ENCODE data around the gene JAK2. TPM values are rescaled to one million over a fixed set of nuclear protein-coding genes. Genes with fewer than 3 reads are reported as not detected.
"Not testable (repeated sequence)": the region's sequence is repeated elsewhere in the genome, so short reads cannot be mapped to it uniquely, and the experiment has no call there.

Gene JAK2
- total RNA-seq, 4 donors from 2014 or later, result 11.1 to 18.9 (median 11.9) TPM

DNA sequence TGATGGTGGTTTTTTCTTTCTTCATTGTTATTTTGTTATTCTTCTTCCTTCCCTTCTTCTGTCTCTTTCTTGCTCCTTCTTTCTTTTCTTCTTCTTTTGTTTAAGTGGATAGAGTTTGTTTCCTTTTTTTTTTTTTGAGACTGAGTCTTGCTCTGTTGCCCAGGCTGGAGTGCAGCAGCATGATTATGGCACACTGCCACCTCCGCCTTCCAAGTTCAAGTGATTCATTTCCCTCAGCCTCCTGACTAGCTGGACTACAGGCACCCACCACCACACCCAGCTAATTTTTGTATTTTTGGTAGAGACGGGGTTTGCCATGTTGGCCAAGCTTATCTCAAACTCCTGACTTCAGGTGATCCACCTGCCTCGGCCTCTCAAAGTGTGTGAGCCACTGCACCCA, 40.3 kb downstream of the JAK2 start:
- TF ChIP-seq, protein P1, sequence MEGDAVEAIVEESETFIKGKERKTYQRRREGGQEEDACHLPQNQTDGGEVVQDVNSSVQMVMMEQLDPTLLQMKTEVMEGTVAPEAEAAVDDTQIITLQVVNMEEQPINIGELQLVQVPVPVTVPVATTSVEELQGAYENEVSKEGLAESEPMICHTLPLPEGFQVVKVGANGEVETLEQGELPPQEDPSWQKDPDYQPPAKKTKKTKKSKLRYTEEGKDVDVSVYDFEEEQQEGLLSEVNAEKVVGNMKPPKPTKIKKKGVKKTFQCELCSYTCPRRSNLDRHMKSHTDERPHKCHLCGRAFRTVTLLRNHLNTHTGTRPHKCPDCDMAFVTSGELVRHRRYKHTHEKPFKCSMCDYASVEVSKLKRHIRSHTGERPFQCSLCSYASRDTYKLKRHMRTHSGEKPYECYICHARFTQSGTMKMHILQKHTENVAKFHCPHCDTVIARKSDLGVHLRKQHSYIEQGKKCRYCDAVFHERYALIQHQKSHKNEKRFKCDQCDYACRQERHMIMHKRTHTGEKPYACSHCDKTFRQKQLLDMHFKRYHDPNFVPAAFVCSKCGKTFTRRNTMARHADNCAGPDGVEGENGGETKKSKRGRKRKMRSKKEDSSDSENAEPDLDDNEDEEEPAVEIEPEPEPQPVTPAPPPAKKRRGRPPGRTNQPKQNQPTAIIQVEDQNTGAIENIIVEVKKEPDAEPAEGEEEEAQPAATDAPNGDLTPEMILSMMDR (IDR thresholded peaks at IDR 0.05), result no peak
- TF ChIP-seq POLR2A (IDR thresholded peaks at IDR 0.05), result no peak

DNA sequence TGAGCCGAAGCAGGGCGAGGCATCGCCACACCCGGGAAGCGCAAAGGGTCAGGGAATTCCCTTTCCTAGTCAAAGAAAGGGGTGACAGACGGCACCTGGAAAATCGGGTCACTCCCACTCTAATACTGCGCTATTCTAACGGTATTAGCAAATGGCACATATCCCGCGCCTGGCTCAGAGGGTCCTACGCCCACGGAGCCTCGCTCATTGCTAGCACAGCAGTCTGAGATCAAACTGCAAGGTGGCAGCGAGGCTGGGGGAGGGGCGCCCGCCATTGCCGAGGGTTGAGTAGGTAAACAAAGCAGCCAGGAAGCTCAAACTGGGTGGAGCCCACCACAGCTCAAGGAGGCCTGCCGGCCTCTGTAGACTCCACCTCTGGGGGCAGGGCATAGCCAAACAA, 46.9 kb downstream of the JAK2 start:
- not testable (repeated sequence) for DNase-seq

More for the DNA sequence above, 40.3 kb downstream of the JAK2 start:
- Histone ChIP-seq H3K4me3 (no peak overlapping the region), H3K36me3 (peaks cover 0 to 81% (median 7%) of the 10 kb centered on the region in 3 donors), H3K27ac (no peak overlapping the region), H3K27me3 (no peaks in the 10 kb centered on the region), H3K4me1 (no peaks in the 10 kb centered on the region), H3K9me3 (no peaks in the 10 kb centered on the region)
- WGBS, 2 donors, result 87 to 98% methylated on average over 3 of the region's 3 CpGs
- no peak for DNase-seq
- intact Hi-C loops (cut with DNase I), result no loop called here

DNA sequence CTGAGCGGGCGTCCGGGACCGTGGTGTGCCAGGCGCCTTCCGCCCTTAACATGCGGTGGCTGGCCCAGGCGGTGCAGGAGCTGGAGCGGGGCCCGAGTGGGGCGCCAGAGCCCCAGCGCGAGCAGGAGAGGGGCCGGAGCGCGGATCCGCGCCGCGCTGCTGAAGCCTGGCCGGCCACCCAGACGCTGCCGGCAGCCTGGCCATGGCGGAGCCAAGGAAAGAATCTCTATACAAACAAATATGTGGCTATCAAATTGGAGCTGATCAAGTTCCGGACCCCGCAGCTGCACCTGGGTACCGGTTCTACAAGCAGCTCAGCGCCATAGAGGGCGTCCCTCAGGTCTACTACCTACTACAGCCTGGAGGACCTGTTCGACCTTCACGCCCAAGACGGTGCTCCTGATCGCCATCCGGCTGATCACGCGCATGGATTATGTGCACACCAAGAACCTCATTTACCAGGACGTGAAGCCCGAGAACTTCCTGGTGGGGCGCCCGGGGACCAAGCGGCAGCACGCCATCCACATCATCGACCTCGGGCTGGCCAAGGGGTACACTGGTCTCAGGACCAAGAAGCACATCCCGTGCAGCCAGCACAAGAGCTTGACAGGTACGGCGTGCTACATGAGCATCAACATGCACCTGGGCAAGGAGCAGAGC, 55.8 kb downstream of the JAK2 start:
- TF ChIP-seq, protein P1 (IDR thresholded peaks at IDR 0.05), result no peak
- TF ChIP-seq POLR2A (IDR thresholded peaks at IDR 0.05), result no peak
- Histone ChIP-seq H3K36me3 (peaks cover 9 to 61% (median 13%) of the 10 kb centered on the region in 3 donors), H3K4me3 (no peak overlapping the region), H3K9me3 (peaks cover 0 to 15% (median 14%) of the 10 kb centered on the region in 3 donors), H3K27ac (no peak overlapping the region), H3K27me3 (no peaks in the 10 kb centered on the region), H3K4me1 (no peaks in the 10 kb centered on the region)
- DNase-seq, result no peak
- WGBS, 2 donors, result 96 to 97% methylated on average over 28 to 29 of the region's 47 CpGs
- intact Hi-C loops (cut with DNase I), result no loop called here

More for the DNA sequence above, 46.9 kb downstream of the JAK2 start:
- H3K27ac ChIP-seq; H3K27me3 ChIP-seq; H3K4me1 ChIP-seq; H3K9me3 ChIP-seq; H3K4me3 ChIP-seq; intact Hi-C loops (cut with DNase I): not testable (repeated sequence)
- peaks cover 11 to 63% (median 12%) of the 10 kb centered on the region in 3 donors for H3K36me3 ChIP-seq
- 86 to 95% methylated on average over 8 to 16 of the region's 19 CpGs for WGBS, 2 donors

DNA sequence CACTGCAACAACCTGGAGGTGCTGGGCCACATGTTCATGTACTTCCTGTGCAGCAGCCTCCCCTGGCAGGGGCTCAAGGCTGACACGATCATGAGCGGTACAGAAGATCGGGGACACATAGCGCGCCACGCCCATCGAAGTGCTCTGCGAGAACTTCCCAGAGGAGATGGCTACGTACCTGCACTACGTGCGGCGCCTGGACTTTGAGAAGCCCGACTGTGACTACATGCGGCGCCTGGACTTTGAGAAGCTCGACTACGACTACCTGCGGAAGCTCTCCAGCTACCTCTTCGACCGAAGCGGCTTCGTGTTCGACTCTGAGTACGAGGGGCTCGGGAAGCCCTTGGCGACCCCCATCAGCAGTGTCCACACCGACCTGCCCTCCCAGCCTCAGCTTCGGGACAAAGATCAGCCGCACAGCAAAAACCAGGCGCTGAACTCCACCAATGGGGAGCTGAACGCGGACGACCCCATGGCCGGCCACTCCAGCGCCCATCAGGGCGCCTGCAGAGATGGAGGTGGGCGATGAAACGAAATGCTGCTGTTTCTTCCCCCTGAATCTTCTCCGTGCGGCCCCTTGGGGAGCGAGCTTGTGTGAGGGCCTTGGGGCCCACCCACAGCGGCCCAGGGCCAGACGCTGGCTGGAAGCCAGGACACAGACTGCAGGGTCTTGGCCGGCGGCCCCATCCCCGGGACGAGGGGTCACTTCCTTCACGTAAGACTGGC, 56.5 kb downstream of the JAK2 start:
- Histone ChIP-seq H3K4me1 (no peaks in the 10 kb centered on the region), H3K36me3 (peaks cover 9 to 66% (median 13%) of the 10 kb centered on the region in 3 donors), H3K4me3 (no peak overlapping the region), H3K27ac (no peak overlapping the region), H3K9me3 (peaks cover 0 to 15% (median 14%) of the 10 kb centered on the region in 3 donors), H3K27me3 (no peaks in the 10 kb centered on the region)
- intact Hi-C loops (cut with DNase I), result no loop called here
- no peak for DNase-seq
- no peak for TF ChIP-seq POLR2A (IDR thresholded peaks at IDR 0.05)
- TF ChIP-seq, protein P1 (IDR thresholded peaks at IDR 0.05), result no peak
- WGBS, 2 donors, result 94 to 98% methylated on average over 14 to 39 of the region's 48 CpGs

DNA sequence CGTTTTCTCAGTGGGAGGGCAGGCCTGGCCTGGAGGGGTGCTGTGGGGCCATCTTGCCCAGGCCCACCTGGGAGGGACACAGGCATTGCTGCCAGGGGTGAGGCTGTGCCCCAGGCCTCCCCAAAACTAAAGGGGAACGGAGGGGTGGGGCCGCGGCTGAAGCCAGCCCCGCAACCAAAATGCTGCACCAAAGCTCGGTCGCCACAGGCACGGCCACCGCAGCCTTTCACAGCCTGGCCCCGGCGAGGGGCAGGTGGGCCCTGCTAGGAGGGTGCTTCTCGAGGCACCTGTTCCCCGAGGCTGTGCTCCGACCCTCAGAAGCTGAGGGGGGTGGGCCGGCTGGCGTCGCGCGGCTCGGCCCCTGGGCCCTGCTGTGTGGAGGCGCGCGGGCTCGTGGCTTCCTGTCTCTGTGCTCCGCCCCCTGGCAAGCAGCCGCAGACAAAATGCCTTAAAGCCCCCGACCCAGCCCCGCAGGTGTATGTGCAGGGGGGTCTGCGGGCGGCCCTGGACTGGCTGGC, 57.6 kb downstream of the JAK2 start:
- no peaks in the 10 kb centered on the region for H3K27me3 ChIP-seq
- no peak for TF ChIP-seq POLR2A (IDR thresholded peaks at IDR 0.05)
- TF ChIP-seq, protein P1 (IDR thresholded peaks at IDR 0.05), result no peak
- WGBS, 2 donors, result 80 to 83% methylated on average over 4 to 16 of the region's 30 CpGs
- H3K4me3 ChIP-seq, result no peak overlapping the region
- no peak overlapping the region for H3K27ac ChIP-seq
- intact Hi-C loops (cut with DNase I), result no loop called here
- peaks cover 9 to 78% (median 13%) of the 10 kb centered on the region in 3 donors for H3K36me3 ChIP-seq
- H3K4me1 ChIP-seq, result no peaks in the 10 kb centered on the region
- DNase-seq, result no peak
- peaks cover 0 to 15% (median 14%) of the 10 kb centered on the region in 3 donors for H3K9me3 ChIP-seq

All from esophagus squamous epithelium (tissue), 5 donors.